GM12878 (cell line): ENCODE data around the gene COPS6. TPM values are rescaled to one million over a fixed set of nuclear protein-coding genes. Genes with fewer than 3 reads are reported as not detected.

Source experiments
- ATAC-seq: fragments of 200-7000 bp; cut with Tn5 transposase; 3 replicates; pipeline ENCODE4 v1.9.1; 2020; ENCODE audit warnings: mild to moderate bottlenecking, moderate library complexity
- BruUV-seq: library from RNA; stranded (reverse); fragments of 400-500 nt; replicated peaks from 2 replicates; lab custom pipeline; 2021; lab: Mats Ljungman, UMichigan
- CTCF ChIA-PET: fragments of 300-600 bp; sonication (Branson Sonifier 250); formaldehyde crosslinking; extraction: SDS; loops from one replicate; lab custom pipeline; 2021; ENCODE audit warnings: inconsistent platforms; lab: Yijun Ruan, JAX
- POLR2A ChIA-PET: fragments of 350-600 bp; formaldehyde crosslinking; extraction: SDS; loops from one replicate; lab custom pipeline; 2021; ENCODE audit warnings: inconsistent platforms; lab: Charles Lee
- RAD21 ChIA-PET: fragments of 300-600 bp; sonication (Branson Sonifier 250); formaldehyde crosslinking; loops from one replicate; lab custom pipeline; 2023; ENCODE audit warnings: antibody characterized with exemption; ENCODE audit not compliant: unreplicated experiment; lab: Charles Lee
- SMC1A ChIA-PET: fragments of 300-600 bp; sonication (Branson Sonifier 250); formaldehyde crosslinking; loops from one replicate; lab custom pipeline; 2023; ENCODE audit not compliant: unreplicated experiment, uncharacterized antibody; lab: Charles Lee
- DNase-seq: peaks from one replicate; pipeline ENCODE4 v3.0.0-alpha.2; 2011; ENCODE audit warnings: low read depth, low spot score
- FAIRE-seq: peaks from 3 replicates; lab custom pipeline; 2011; peaks lifted over from hg19 to GRCh38; lab: Jason Lieb, UNC
- H2AFZ ChIP-seq: 2 replicates; pipeline ENCODE4 v1.6.0; 2011; ENCODE audit warnings: low read depth, low read length, control low read depth; ENCODE audit not compliant: control insufficient read depth
- H3K27ac ChIP-seq: 2 replicates; pipeline ENCODE4 v1.5.1; 2011; ENCODE audit warnings: control low read depth; ENCODE audit not compliant: control insufficient read depth, insufficient read depth
- H3K27me3 ChIP-seq, 2 experiments: replicated peaks in 1 of 2; 2 replicates each; pipeline versions ENCODE4 v1.6.0 to v1.6.1; 2011; ENCODE audit warnings: low read length in 1 of 2; ENCODE audit not compliant: control insufficient read depth in 2 of 2, insufficient read depth in 2 of 2
- H3K36me3 ChIP-seq, 2 experiments: 2 replicates each; pipeline ENCODE4 v1.5.1; 2011; ENCODE audit warnings: low read length in 1 of 2; ENCODE audit not compliant: control insufficient read depth in 2 of 2, insufficient read depth in 2 of 2
- H3K4me1 ChIP-seq: 2 replicates; pipeline ENCODE4 v1.6.1; 2011; ENCODE audit warnings: mild to moderate bottlenecking, low read length, moderate library complexity, mixed read lengths; ENCODE audit not compliant: control insufficient read depth, insufficient read depth
- H3K4me2 ChIP-seq: 2 replicates; pipeline ENCODE4 v1.6.0; 2011; ENCODE audit warnings: control low read depth; ENCODE audit not compliant: control insufficient read depth, insufficient read depth
- H3K4me3 ChIP-seq: fragments of 200-600 bp; sonication (generic); 2 replicates; pipeline ENCODE4 v1.5.1; 2016
- H3K79me2 ChIP-seq: 2 replicates; pipeline ENCODE4 v1.6.0; 2011; ENCODE audit warnings: low read length; ENCODE audit not compliant: control insufficient read depth, insufficient read depth
- H3K9ac ChIP-seq: 2 replicates; pipeline ENCODE4 v1.8.0; 2011; ENCODE audit warnings: low read length, control low read depth, mixed read lengths; ENCODE audit not compliant: control insufficient read depth, insufficient read depth
- H3K9me3 ChIP-seq: replicated peaks from 3 replicates; pipeline ENCODE4 v1.5.1; 2011; ENCODE audit warnings: mild to moderate bottlenecking, low read length; ENCODE audit not compliant: control insufficient read depth, insufficient read depth
- H4K20me1 ChIP-seq: 2 replicates; pipeline ENCODE4 v1.6.0; 2011; ENCODE audit not compliant: control insufficient read depth, insufficient read depth
- CBFB ChIP-seq: IDR thresholded peaks from 2 replicates; pipeline ENCODE4 v1.6.1; 2016; ENCODE audit warnings: antibody characterized with exemption, low read depth
- EP300 ChIP-seq, 2 experiments: fragments of 150-350 bp in 1 of 2; IDR thresholded peaks; 2 replicates each; pipeline ENCODE4 v1.6.1; 2011 to 2012; ENCODE audit warnings: low read depth in 2 of 2, low read length in 2 of 2, borderline replicate concordance in 1 of 2, improper control_type of control experiment in 1 of 2, inconsistent platforms in 1 of 2; ENCODE audit not compliant: control insufficient read depth in 1 of 2
- ETV6 ChIP-seq, 2 experiments: fragments of 450-650 bp in 1 of 2; IDR thresholded peaks in 1 of 2; conservative IDR thresholded peaks in 1 of 2; 2 replicates each; pipeline ENCODE4 v1.6.1; 2014; ENCODE audit warnings: antibody characterized with exemption in 1 of 2, borderline replicate concordance in 1 of 2, low read depth in 1 of 2, mild to moderate bottlenecking in 1 of 2, moderate library complexity in 1 of 2
- MTA2 ChIP-seq: fragments of 450-650 bp; IDR thresholded peaks from 2 replicates; pipeline ENCODE4 v1.6.1; 2016; ENCODE audit warnings: low read depth, mild to moderate bottlenecking, moderate library complexity
- POU2F2 ChIP-seq: IDR thresholded peaks from 3 replicates; pipeline ENCODE4 v1.6.1; 2011; ENCODE audit warnings: low read depth, mild to moderate bottlenecking, low read length, borderline replicate concordance
- SPI1 ChIP-seq: IDR thresholded peaks from 2 replicates; pipeline ENCODE4 v1.6.1; 2011; ENCODE audit warnings: low read depth, mild to moderate bottlenecking, low read length, moderate library complexity, borderline replicate concordance; ENCODE audit not compliant: insufficient read depth
- SREBF2 ChIP-seq: IDR thresholded peaks from 2 replicates; pipeline ENCODE4 v1.6.1; 2012; ENCODE audit warnings: mild to moderate bottlenecking, low read length
- ZNF384 ChIP-seq: IDR thresholded peaks from 2 replicates; pipeline ENCODE4 v1.6.1; 2012; ENCODE audit warnings: low read depth, mild to moderate bottlenecking, low read length, improper control_type of control experiment, borderline replicate concordance
- WGBS: methylation state at CpG from one replicate; pipeline ENCODE4 v1.1.6; 2016; ENCODE audit warnings: low lambda C conversion rate; ENCODE audit not compliant: insufficient replicate concordance, insufficient coverage; ENCODE audit errors: missing lambda C conversion rate; 5-methylcytosine and 5-hydroxymethylcytosine counted together
- in situ Hi-C: fragments of 300-500 bp; cut with MboI; formaldehyde crosslinking; loops from 9 replicates; pipeline ENCODE4 v1.14.3; 2018; ENCODE audit warnings: mixed read lengths
- intact Hi-C: fragments of 100-400 bp; cut with micrococcal nuclease; formaldehyde crosslinking; loops from one replicate; pipeline ENCODE4 v1.14.2; 2022; ENCODE audit not compliant: unreplicated experiment
- polyA plus RNA-seq, 11 experiments: library from polyadenylated mRNA; depleted of rRNA in 4 of 11; unstranded in 6 of 11; stranded (reverse) in 5 of 11; fragments of >200 nt; fragmentation: Nextera tagmentation in 4 of 11; fragmentation: Illumina TruSeq in 1 of 11; extraction: Ambion mirVana in 4 of 11; extraction: Trizol in 1 of 11; gene quantifications; 1 replicate in 1 of 11; 2 replicates in 10 of 11; pipeline versions ENCODE4 v1.2.1 to v1.2.3, GENCODE V29; 2011 to 2016; ENCODE audit warnings: inconsistent platforms in 2 of 11, missing spikeins in 2 of 11, low read depth in 1 of 11
- total RNA-seq, 4 experiments: library from RNA; depleted of rRNA in 3 of 4; stranded (reverse); fragments of >200 nt in 3 of 4; fragmentation: Illumina TruSeq in 1 of 4; extraction: Trizol in 1 of 4; gene quantifications; 2 replicates each; pipeline versions ENCODE4 v1.2.1 to v1.2.3, GENCODE V29; 2013 to 2021

COPS6 gene
- total and polyA plus RNA-seq, 10 of the 15 experiments (the other 5 are each of a cell fraction or from before 2014, with no cell fraction given): 28.5 to 182 (median 81.5) TPM

- no peaks in the 10 kb centered on the region for H3K4me1 ChIP-seq
- FAIRE-seq: no peak
- peak overlapping the region; percentile 3; the same call in 1 of the 2 replicates for H3K27ac ChIP-seq
- H3K79me2 ChIP-seq: no peaks in the 10 kb centered on the region
- intact Hi-C loops: no loop called here
- no peak for DNase-seq
- RAD21 ChIA-PET: interaction anchor here (0.7 to 2.7 kb wide), 2 partner anchors 10 to 44 kb away, joined by 4 to 10 read pairs; partner anchors contain the start of gene ZSCAN21
- ATAC-seq: peak; percentile 46; the same call in 2 of the 3 replicates
- H3K4me2 ChIP-seq: no peak overlapping the region
- H3K4me3 ChIP-seq: no peak overlapping the region
- no peaks in the 10 kb centered on the region for H3K27me3 ChIP-seq
- peak; percentile 36 for TF ChIP-seq ZNF384
- 0 out of 3 replicates have a peak, but pooled peaks have one; percentile 28 for TF ChIP-seq POU2F2
- TF ChIP-seq SREBF2: no peak
- no peak for TF ChIP-seq MTA2
- no peak for TF ChIP-seq SPI1
- no peak for TF ChIP-seq CBFB
- TF ChIP-seq EP300 (IDR thresholded peaks at IDR 0.05; ENCODE audit: borderline replicate concordance in 1 of 2, control insufficient read depth in 1 of 2, low read depth in 2 of 2, low read length in 2 of 2): no peak
- TF ChIP-seq ETV6 (conservative IDR thresholded peaks at IDR 0.05 in 1 of 2, IDR thresholded peaks at IDR 0.05 in 1 of 2; ENCODE audit: borderline replicate concordance in 1 of 2, low read depth in 1 of 2): no peak
- TF ChIP-seq, all 136 proteins: peak for 2
- no TSS peak for BruUV-seq
- ChIA-PET CTCF (interaction anchor here (0.7 to 1.5 kb wide), 6 partner anchors 9 to 72 kb away, joined by 3 to 5 read pairs (median 4); partner anchors contain the start of gene ZSCAN21), SMC1A (interaction anchor here (0.9 to 1.8 kb wide), 4 partner anchors 9 to 23 kb away, joined by 3 read pairs; partner anchors contain the start of gene ZSCAN21), POLR2A (interaction anchor here (0.7 to 1.3 kb wide), 5 partner anchors 9 to 61 kb away, joined by 3 to 7 read pairs (median 3); partner anchors contain the start of gene ZNF3)
- 28% methylated on average over 5 of the region's 5 CpGs for WGBS
- peaks cover 2 to 9% of the 10 kb centered on the region in 2 experiments; a peak in 2 of 4 replicates for H3K36me3 ChIP-seq
- H3K9me3 ChIP-seq: no peaks in the 10 kb centered on the region
- H4K20me1 ChIP-seq: no peaks in the 10 kb centered on the region
- no peak overlapping the region for H2AFZ ChIP-seq
- H3K9ac ChIP-seq: no peak overlapping the region
- in situ Hi-C loops: no loop called here
Observed at GRCh38 chr7:100059251-100059739, 29.5 kb upstream of the COPS6 start.
